ENCODE data around the gene DNAJC4. TPM values are rescaled to one million over a fixed set of nuclear protein-coding genes. Genes with fewer than 3 reads are reported as not detected.

The DNAJC4 gene
- total RNA-seq, 1 donor from 2014 or later: 3.9 TPM

- H3K27me3 Mint-ChIP-seq (ENCODE audit: insufficient read depth, low read depth): peaks cover 17% of the 10 kb centered on the region
- Histone ChIP-seq H3K9ac (no peak overlapping the region), H2AFZ (replicated peaks) (peak overlapping the region; percentile 85), H3K27me3 (peaks cover 47% of the 10 kb centered on the region), H3K4me3 (peak overlapping the region; percentile 84), H3K36me3 (no peaks in the 10 kb centered on the region), H4K20me1 (ENCODE audit: low read depth) (peaks cover 3% of the 10 kb centered on the region), H3K4me1 (peaks cover 9% of the 10 kb centered on the region), H3K9me3 (ENCODE audit: low read depth) (no peaks in the 10 kb centered on the region), H3F3A (ENCODE audit: low read depth) (peaks cover 41% of the 10 kb centered on the region), H3K4me2 (peak overlapping the region; percentile 94), H3K79me2 (ENCODE audit: low read depth) (no peaks in the 10 kb centered on the region), H3K27ac (no peak overlapping the region)
- peaks cover 23% of the 10 kb centered on the region for H3K4me1 Mint-ChIP-seq
- no peaks in the 10 kb centered on the region for H3K36me3 Mint-ChIP-seq
- TF ChIP-seq EZH2phosphoT487 (IDR thresholded peaks at IDR 0.05) (no peak), EZH2 (IDR thresholded peaks at IDR 0.05) (no peak), CTCF (IDR thresholded peaks at IDR 0.05) (no peak)
- peak overlapping the region; percentile 85 for H3K4me3 Mint-ChIP-seq
- DNase-seq (ENCODE audit: low spot score): no peak
- H3K27ac Mint-ChIP-seq: no peak overlapping the region
- no peaks in the 10 kb centered on the region for H3K9me3 Mint-ChIP-seq
Observed at GRCh38 chr11:64235437-64236161, 5.3 kb downstream of the DNAJC4 start.

GRCh38 chr11:64237484-64237951 lies 7.2 kb downstream of the DNAJC4 start:
- Histone ChIP-seq H3K4me2 (no peak overlapping the region), H3K79me2 (ENCODE audit: low read depth) (peaks cover 8% of the 10 kb centered on the region), H3K36me3 (no peaks in the 10 kb centered on the region), H3K9me3 (ENCODE audit: low read depth) (no peaks in the 10 kb centered on the region), H3K27ac (no peak overlapping the region), H3F3A (ENCODE audit: low read depth) (peaks cover 36% of the 10 kb centered on the region), H2AFZ (replicated peaks) (no peak overlapping the region), H3K4me3 (no peak overlapping the region), H4K20me1 (ENCODE audit: low read depth) (peaks cover 8% of the 10 kb centered on the region), H3K4me1 (peaks cover 9% of the 10 kb centered on the region), H3K27me3 (peaks cover 29% of the 10 kb centered on the region), H3K9ac (no peak overlapping the region)
- Mint-ChIP-seq H3K9me3 (no peaks in the 10 kb centered on the region), H3K27ac (no peak overlapping the region), H3K4me1 (peaks cover 19% of the 10 kb centered on the region), H3K27me3 (ENCODE audit: insufficient read depth, low read depth) (peaks cover 15% of the 10 kb centered on the region), H3K4me3 (peak overlapping the region; percentile 69), H3K36me3 (no peaks in the 10 kb centered on the region)
- no peak for TF ChIP-seq EZH2 (IDR thresholded peaks at IDR 0.05)
- TF ChIP-seq CTCF (IDR thresholded peaks at IDR 0.05): no peak
- TF ChIP-seq EZH2phosphoT487 (IDR thresholded peaks at IDR 0.05): no peak
- no peak for DNase-seq (ENCODE audit: low spot score)

- Mint-ChIP-seq H3K27ac (peak overlapping the region; percentile 54), H3K36me3 (no peaks in the 10 kb centered on the region), H3K4me1 (peaks cover 23% of the 10 kb centered on the region), H3K27me3 (ENCODE audit: insufficient read depth, low read depth) (peaks cover 14% of the 10 kb centered on the region), H3K9me3 (no peaks in the 10 kb centered on the region), H3K4me3 (peak overlapping the region; percentile 21)
- H3K9me3 ChIP-seq (ENCODE audit: low read depth): no peaks in the 10 kb centered on the region
- peaks cover 24% of the 10 kb centered on the region for H3K27me3 ChIP-seq
- no peak overlapping the region for H3K27ac ChIP-seq
- peaks cover 9% of the 10 kb centered on the region for H3K4me1 ChIP-seq
- no peak overlapping the region for H3K4me2 ChIP-seq
- H3K79me2 ChIP-seq (ENCODE audit: low read depth): peaks cover 11% of the 10 kb centered on the region
- TF ChIP-seq EZH2phosphoT487 (IDR thresholded peaks at IDR 0.05) (no peak), CTCF (IDR thresholded peaks at IDR 0.05) (no peak), EZH2 (IDR thresholded peaks at IDR 0.05) (no peak)
- H3F3A ChIP-seq (ENCODE audit: low read depth): peaks cover 33% of the 10 kb centered on the region
- H3K4me3 ChIP-seq: no peak overlapping the region
- DNase-seq (ENCODE audit: low spot score): no peak
- no peak overlapping the region for H2AFZ ChIP-seq (replicated peaks)
- peaks cover 14% of the 10 kb centered on the region for H4K20me1 ChIP-seq (ENCODE audit: low read depth)
- H3K36me3 ChIP-seq: no peaks in the 10 kb centered on the region
- no peak overlapping the region for H3K9ac ChIP-seq
Observed at GRCh38 chr11:64238076-64238475, 7.7 kb downstream of the DNAJC4 start.
